WTC11 (cell line): ENCODE results near the gene DGKQ. TPM values are rescaled to one million over a fixed set of nuclear protein-coding genes. Genes with fewer than 3 reads are reported as not detected.

ENCODE experiments used
- ATAC-seq: fragments of 200-7000 bp; cut with Tn5 transposase; 2 replicates; pipeline ENCODE4 v1.10.0; 2021; ENCODE audit warnings: mild to moderate bottlenecking, moderate library complexity
- CTCF ChIA-PET: fragments of 300-600 bp; sonication (Branson Sonifier 250); formaldehyde crosslinking; loops from one replicate; lab custom pipeline; 2021; ENCODE audit warnings: antibody characterized with exemption; lab: Charles Lee
- POLR2A ChIA-PET: fragments of 350-600 bp; sonication (Branson Sonifier 250); formaldehyde crosslinking; loops from one replicate; lab custom pipeline; 2021; ENCODE audit warnings: antibody characterized with exemption; lab: Charles Lee
- DNase-seq: peaks from one replicate; pipeline ENCODE4 v3.0.0; 2021; ENCODE audit warnings: low spot score
- H3K27ac Mint-ChIP-seq: 2 replicates; pipeline ENCODE4 v1.8.0; 2021; ENCODE audit warnings: mixed read lengths
- H3K27me3 Mint-ChIP-seq: 2 replicates; pipeline ENCODE4 v1.8.0; 2021; ENCODE audit warnings: low read depth, mild to moderate bottlenecking, moderate library complexity, mixed read lengths
- H3K36me3 Mint-ChIP-seq: 2 replicates; pipeline ENCODE4 v1.8.0; 2021; ENCODE audit warnings: mixed read lengths
- H3K4me1 Mint-ChIP-seq: 2 replicates; pipeline ENCODE4 v1.8.0; 2022; ENCODE audit warnings: mixed read lengths
- H3K4me3 Mint-ChIP-seq: 2 replicates; pipeline ENCODE4 v1.8.0; 2021; ENCODE audit warnings: mild to moderate bottlenecking, moderate library complexity, mixed read lengths
- H3K9me3 Mint-ChIP-seq: 2 replicates; pipeline ENCODE4 v1.8.0; 2021; ENCODE audit warnings: mixed read lengths
- ARID4B ChIP-seq: sonication (generic); formaldehyde crosslinking; IDR thresholded peaks from 2 replicates; pipeline ENCODE4 v1.8.0; 2023; ENCODE audit warnings: missing genetic modification reagents, mild to moderate bottlenecking, borderline replicate concordance
- CDX4 ChIP-seq: fragments of 250-450 bp; sonication (Bioruptor Pico); IDR thresholded peaks from 2 replicates; pipeline ENCODE4 v1.9.0; 2021; ENCODE audit warnings: moderate library complexity, mild to moderate bottlenecking, inconsistent platforms, borderline replicate concordance
- CREB1 ChIP-seq: sonication (generic); formaldehyde crosslinking; IDR thresholded peaks from 2 replicates; pipeline ENCODE4 v1.8.0; 2023; ENCODE audit warnings: mild to moderate bottlenecking, missing genetic modification reagents
- CREM ChIP-seq: sonication (generic); formaldehyde crosslinking; IDR thresholded peaks from 2 replicates; pipeline ENCODE4 v1.8.1; 2022; ENCODE audit warnings: mild to moderate bottlenecking, missing genetic modification reagents, moderate library complexity
- ELF4 ChIP-seq: sonication (generic); formaldehyde crosslinking; IDR thresholded peaks from 2 replicates; pipeline ENCODE4 v1.8.1; 2022; ENCODE audit warnings: low read depth, mild to moderate bottlenecking, moderate library complexity, missing genetic modification reagents
- GABPB1 ChIP-seq: sonication (generic); formaldehyde crosslinking; IDR thresholded peaks from 2 replicates; pipeline ENCODE4 v1.8.1; 2023; ENCODE audit warnings: mild to moderate bottlenecking, missing genetic modification reagents
- KAT7 ChIP-seq: sonication (generic); formaldehyde crosslinking; IDR thresholded peaks from 2 replicates; pipeline ENCODE4 v1.8.1; 2023; ENCODE audit warnings: missing genetic modification reagents, mild to moderate bottlenecking, borderline replicate concordance
- MXD4 ChIP-seq: fragments of 250-450 bp; sonication (Bioruptor Pico); IDR thresholded peaks from 2 replicates; pipeline ENCODE4 v1.8.0; 2021; ENCODE audit warnings: mild to moderate bottlenecking, moderate library complexity, borderline replicate concordance
- NFE2L1 ChIP-seq: sonication (generic); formaldehyde crosslinking; IDR thresholded peaks from 2 replicates; pipeline ENCODE4 v1.8.1; 2023; ENCODE audit warnings: missing genetic modification reagents
- PRRX2 ChIP-seq: fragments of 250-450 bp; sonication (Bioruptor Pico); IDR thresholded peaks from 2 replicates; pipeline ENCODE4 v1.8.0; 2021; ENCODE audit warnings: mild to moderate bottlenecking
- USF1 ChIP-seq: sonication (generic); formaldehyde crosslinking; IDR thresholded peaks from 2 replicates; pipeline ENCODE4 v1.8.0; 2022; ENCODE audit warnings: mild to moderate bottlenecking, missing genetic modification reagents
- ZBTB21 ChIP-seq: sonication (generic); formaldehyde crosslinking; IDR thresholded peaks from 2 replicates; pipeline ENCODE4 v1.8.1; 2023; ENCODE audit warnings: mild to moderate bottlenecking, missing genetic modification reagents, borderline replicate concordance
- ZNF219 ChIP-seq: sonication (generic); formaldehyde crosslinking; IDR thresholded peaks from 2 replicates; pipeline ENCODE4 v1.8.0; 2023; ENCODE audit warnings: missing genetic modification reagents, mild to moderate bottlenecking, borderline replicate concordance
- ZNF263 ChIP-seq: sonication (generic); formaldehyde crosslinking; IDR thresholded peaks from 2 replicates; pipeline ENCODE4 v1.8.1; 2022; ENCODE audit warnings: low read depth, mild to moderate bottlenecking, moderate library complexity, missing genetic modification reagents
- ZNF423 ChIP-seq: fragments of 250-450 bp; sonication (Bioruptor Pico); IDR thresholded peaks from 2 replicates; pipeline ENCODE4 v2.1.2; 2022; ENCODE audit warnings: mild to moderate bottlenecking, moderate library complexity
- total RNA-seq: library from RNA; stranded (reverse); gene quantifications from 3 replicates; pipeline ENCODE4 v1.2.3, GENCODE V29; 2021
- TF ChIP-seq, protein P1 (sequence below): fragments of 250-450 bp; sonication (Bioruptor Pico); IDR thresholded peaks from 2 replicates; pipeline ENCODE4 v1.9.0; 2021; ENCODE audit warnings: mild to moderate bottlenecking
- TF ChIP-seq, protein P2 (sequence below): sonication (generic); formaldehyde crosslinking; IDR thresholded peaks from 2 replicates; pipeline ENCODE4 v1.8.0; 2022; ENCODE audit warnings: mild to moderate bottlenecking, missing genetic modification reagents
- TF ChIP-seq, protein P3 (sequence below): sonication (generic); formaldehyde crosslinking; IDR thresholded peaks from 2 replicates; pipeline ENCODE4 v1.8.1; 2023; ENCODE audit warnings: mild to moderate bottlenecking, missing genetic modification reagents, borderline replicate concordance
- TF ChIP-seq, protein P4 (sequence below): sonication (generic); formaldehyde crosslinking; IDR thresholded peaks from 2 replicates; pipeline ENCODE4 v1.8.1; 2022; ENCODE audit warnings: low read depth, missing genetic modification reagents, borderline replicate concordance

Gene DGKQ
- total RNA-seq, 1 experiment from 2014 or later, result 19.3 TPM

DNA sequence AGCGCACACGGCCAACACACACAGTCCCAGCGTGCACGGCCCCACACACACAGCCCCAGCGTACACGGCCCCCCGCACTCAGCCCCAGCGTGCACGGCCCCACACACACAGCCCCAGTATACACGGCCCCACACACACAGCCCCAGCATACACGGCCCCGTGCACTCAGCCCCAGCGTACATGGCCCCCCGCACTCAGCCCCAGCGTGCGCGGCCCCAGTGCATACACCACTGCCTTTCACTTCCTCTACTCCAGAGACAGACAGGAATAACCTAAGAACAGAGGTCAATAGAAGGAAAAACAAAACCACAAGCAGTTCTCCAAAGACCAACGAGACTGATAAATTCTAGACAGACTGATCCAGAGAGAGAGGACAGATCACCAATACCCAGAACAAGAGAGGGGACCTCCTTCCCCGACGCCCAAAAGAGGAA is 58.3 kb downstream of the DGKQ start (continued):
- TF ChIP-seq, protein P1, sequence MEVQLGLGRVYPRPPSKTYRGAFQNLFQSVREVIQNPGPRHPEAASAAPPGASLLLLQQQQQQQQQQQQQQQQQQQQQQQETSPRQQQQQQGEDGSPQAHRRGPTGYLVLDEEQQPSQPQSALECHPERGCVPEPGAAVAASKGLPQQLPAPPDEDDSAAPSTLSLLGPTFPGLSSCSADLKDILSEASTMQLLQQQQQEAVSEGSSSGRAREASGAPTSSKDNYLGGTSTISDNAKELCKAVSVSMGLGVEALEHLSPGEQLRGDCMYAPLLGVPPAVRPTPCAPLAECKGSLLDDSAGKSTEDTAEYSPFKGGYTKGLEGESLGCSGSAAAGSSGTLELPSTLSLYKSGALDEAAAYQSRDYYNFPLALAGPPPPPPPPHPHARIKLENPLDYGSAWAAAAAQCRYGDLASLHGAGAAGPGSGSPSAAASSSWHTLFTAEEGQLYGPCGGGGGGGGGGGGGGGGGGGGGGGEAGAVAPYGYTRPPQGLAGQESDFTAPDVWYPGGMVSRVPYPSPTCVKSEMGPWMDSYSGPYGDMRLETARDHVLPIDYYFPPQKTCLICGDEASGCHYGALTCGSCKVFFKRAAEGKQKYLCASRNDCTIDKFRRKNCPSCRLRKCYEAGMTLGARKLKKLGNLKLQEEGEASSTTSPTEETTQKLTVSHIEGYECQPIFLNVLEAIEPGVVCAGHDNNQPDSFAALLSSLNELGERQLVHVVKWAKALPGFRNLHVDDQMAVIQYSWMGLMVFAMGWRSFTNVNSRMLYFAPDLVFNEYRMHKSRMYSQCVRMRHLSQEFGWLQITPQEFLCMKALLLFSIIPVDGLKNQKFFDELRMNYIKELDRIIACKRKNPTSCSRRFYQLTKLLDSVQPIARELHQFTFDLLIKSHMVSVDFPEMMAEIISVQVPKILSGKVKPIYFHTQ (CRISPR knock-in tag), result no peak
- TF ChIP-seq CDX4 (CRISPR knock-in tag) (no peak), ZNF219 (CRISPR knock-in tag) (no peak), USF1 (no peak)
- TF ChIP-seq, protein P2, sequence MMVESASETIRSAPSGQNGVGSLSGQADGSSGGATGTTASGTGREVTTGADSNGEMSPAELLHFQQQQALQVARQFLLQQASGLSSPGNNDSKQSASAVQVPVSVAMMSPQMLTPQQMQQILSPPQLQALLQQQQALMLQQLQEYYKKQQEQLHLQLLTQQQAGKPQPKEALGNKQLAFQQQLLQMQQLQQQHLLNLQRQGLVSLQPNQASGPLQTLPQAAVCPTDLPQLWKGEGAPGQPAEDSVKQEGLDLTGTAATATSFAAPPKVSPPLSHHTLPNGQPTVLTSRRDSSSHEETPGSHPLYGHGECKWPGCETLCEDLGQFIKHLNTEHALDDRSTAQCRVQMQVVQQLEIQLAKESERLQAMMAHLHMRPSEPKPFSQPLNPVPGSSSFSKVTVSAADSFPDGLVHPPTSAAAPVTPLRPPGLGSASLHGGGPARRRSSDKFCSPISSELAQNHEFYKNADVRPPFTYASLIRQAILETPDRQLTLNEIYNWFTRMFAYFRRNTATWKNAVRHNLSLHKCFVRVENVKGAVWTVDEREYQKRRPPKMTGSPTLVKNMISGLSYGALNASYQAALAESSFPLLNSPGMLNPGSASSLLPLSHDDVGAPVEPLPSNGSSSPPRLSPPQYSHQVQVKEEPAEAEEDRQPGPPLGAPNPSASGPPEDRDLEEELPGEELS (CRISPR knock-in tag), result no peak
- TF ChIP-seq, all 79 proteins: peak for 0

DNA sequence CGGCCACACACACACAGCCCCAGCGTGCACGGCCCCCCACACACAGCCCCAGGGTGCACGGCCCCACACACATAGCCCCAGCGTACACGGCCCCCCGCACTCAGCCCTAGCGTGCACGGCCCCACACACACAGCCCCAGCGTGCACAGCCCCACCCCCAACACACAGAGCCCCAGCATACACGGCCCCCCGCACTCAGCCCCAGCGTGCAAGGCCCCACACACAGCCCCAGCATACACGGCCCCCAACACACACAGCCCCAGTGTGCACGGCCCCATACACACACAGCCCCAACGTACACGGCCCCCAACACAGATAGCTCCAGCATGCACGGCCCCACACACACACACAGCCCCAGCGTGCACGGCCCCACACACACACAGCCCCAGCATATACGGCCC is 58.8 kb downstream of the DGKQ start:
- H3K36me3 Mint-ChIP-seq, result peaks cover 10% of the 10 kb centered on the region
- no peak for ATAC-seq
- H3K27ac Mint-ChIP-seq, result no peak overlapping the region
- no peaks in the 10 kb centered on the region for H3K27me3 Mint-ChIP-seq
- ChIA-PET POLR2A (no interaction called here), CTCF (no interaction called here)
- no peak for DNase-seq
- TF ChIP-seq, protein P3, sequence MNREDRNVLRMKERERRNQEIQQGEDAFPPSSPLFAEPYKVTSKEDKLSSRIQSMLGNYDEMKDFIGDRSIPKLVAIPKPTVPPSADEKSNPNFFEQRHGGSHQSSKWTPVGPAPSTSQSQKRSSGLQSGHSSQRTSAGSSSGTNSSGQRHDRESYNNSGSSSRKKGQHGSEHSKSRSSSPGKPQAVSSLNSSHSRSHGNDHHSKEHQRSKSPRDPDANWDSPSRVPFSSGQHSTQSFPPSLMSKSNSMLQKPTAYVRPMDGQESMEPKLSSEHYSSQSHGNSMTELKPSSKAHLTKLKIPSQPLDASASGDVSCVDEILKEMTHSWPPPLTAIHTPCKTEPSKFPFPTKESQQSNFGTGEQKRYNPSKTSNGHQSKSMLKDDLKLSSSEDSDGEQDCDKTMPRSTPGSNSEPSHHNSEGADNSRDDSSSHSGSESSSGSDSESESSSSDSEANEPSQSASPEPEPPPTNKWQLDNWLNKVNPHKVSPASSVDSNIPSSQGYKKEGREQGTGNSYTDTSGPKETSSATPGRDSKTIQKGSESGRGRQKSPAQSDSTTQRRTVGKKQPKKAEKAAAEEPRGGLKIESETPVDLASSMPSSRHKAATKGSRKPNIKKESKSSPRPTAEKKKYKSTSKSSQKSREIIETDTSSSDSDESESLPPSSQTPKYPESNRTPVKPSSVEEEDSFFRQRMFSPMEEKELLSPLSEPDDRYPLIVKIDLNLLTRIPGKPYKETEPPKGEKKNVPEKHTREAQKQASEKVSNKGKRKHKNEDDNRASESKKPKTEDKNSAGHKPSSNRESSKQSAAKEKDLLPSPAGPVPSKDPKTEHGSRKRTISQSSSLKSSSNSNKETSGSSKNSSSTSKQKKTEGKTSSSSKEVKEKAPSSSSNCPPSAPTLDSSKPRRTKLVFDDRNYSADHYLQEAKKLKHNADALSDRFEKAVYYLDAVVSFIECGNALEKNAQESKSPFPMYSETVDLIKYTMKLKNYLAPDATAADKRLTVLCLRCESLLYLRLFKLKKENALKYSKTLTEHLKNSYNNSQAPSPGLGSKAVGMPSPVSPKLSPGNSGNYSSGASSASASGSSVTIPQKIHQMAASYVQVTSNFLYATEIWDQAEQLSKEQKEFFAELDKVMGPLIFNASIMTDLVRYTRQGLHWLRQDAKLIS (CRISPR knock-in tag), result no peak
- TF ChIP-seq ZBTB21 (CRISPR knock-in tag), result no peak
- no peak for TF ChIP-seq USF1
- no peak for TF ChIP-seq ARID4B (CRISPR knock-in tag)
- TF ChIP-seq, protein P4, sequence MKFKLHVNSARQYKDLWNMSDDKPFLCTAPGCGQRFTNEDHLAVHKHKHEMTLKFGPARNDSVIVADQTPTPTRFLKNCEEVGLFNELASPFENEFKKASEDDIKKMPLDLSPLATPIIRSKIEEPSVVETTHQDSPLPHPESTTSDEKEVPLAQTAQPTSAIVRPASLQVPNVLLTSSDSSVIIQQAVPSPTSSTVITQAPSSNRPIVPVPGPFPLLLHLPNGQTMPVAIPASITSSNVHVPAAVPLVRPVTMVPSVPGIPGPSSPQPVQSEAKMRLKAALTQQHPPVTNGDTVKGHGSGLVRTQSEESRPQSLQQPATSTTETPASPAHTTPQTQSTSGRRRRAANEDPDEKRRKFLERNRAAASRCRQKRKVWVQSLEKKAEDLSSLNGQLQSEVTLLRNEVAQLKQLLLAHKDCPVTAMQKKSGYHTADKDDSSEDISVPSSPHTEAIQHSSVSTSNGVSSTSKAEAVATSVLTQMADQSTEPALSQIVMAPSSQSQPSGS, result no peak
- no peak for TF ChIP-seq CREM (CRISPR knock-in tag)
- no peak for TF ChIP-seq NFE2L1
- no peak for TF ChIP-seq ZNF263 (CRISPR knock-in tag)
- TF ChIP-seq CREB1 (CRISPR knock-in tag), result no peak
- TF ChIP-seq GABPB1 (CRISPR knock-in tag), result no peak
- TF ChIP-seq ZNF423 (CRISPR knock-in tag), result no peak
- TF ChIP-seq MXD4 (CRISPR knock-in tag), result no peak
- TF ChIP-seq PRRX2 (CRISPR knock-in tag), result no peak
- TF ChIP-seq ELF4, result no peak
- TF ChIP-seq KAT7 (CRISPR knock-in tag), result no peak
- no peaks in the 10 kb centered on the region for H3K9me3 Mint-ChIP-seq
- peaks cover 5% of the 10 kb centered on the region for H3K4me1 Mint-ChIP-seq
- no peak overlapping the region for H3K4me3 Mint-ChIP-seq
